ENCODE results near the gene GAB2.
"Not testable (repeated sequence)": the region's sequence is repeated elsewhere in the genome, so short reads cannot be mapped to it uniquely, and the experiment has no call there.

GAB2 gene

GRCh38 chr11:78361228-78361627 lies 56.4 kb downstream of the GAB2 start:
- DNase-seq: no peak

- no peak for DNase-seq
Measured at GRCh38 chr11:78359921-78360320, 57.7 kb downstream of the GAB2 start.

GRCh38 chr11:78357924-78358323 lies 59.7 kb downstream of the GAB2 start:
- DNase-seq: not testable (repeated sequence)

GRCh38 chr11:78357425-78357824 lies 60.2 kb downstream of the GAB2 start:
- not testable (repeated sequence) for DNase-seq

- not testable (repeated sequence) for DNase-seq
Measured at GRCh38 chr11:78355742-78356141, 61.9 kb downstream of the GAB2 start.

- DNase-seq: no peak
Measured at GRCh38 chr11:78355309-78355705, 62.3 kb downstream of the GAB2 start.

- no peak for DNase-seq
Measured at GRCh38 chr11:78354408-78355308, 63.0 kb downstream of the GAB2 start.

- no peak for DNase-seq
Measured at GRCh38 chr11:78351979-78352841, 65.4 kb downstream of the GAB2 start.

- no peak for DNase-seq
Measured at GRCh38 chr11:78351193-78351592, 66.4 kb downstream of the GAB2 start.

GRCh38 chr11:78350646-78351165 lies 66.9 kb downstream of the GAB2 start:
- no peak for DNase-seq

GRCh38 chr11:78350091-78350645 lies 67.5 kb downstream of the GAB2 start:
- DNase-seq: no peak

GRCh38 chr11:78349624-78350023 lies 68.0 kb downstream of the GAB2 start:
- no peak for DNase-seq

- DNase-seq: no peak
Measured at GRCh38 chr11:78349114-78349513, 68.5 kb downstream of the GAB2 start.

GRCh38 chr11:78347956-78348355 lies 69.7 kb downstream of the GAB2 start:
- DNase-seq: no peak

GRCh38 chr11:78346799-78347198 lies 70.8 kb downstream of the GAB2 start:
- DNase-seq: no peak

GRCh38 chr11:78345450-78345849 lies 72.2 kb downstream of the GAB2 start:
- DNase-seq: no peak

GRCh38 chr11:78344676-78345075 lies 72.9 kb downstream of the GAB2 start:
- DNase-seq: no peak

- DNase-seq: no peak
Measured at GRCh38 chr11:78344094-78344493, 73.5 kb downstream of the GAB2 start.

GRCh38 chr11:78343303-78343702 lies 74.3 kb downstream of the GAB2 start:
- DNase-seq: no peak

- no peak for DNase-seq
Measured at GRCh38 chr11:78341841-78342240, 75.8 kb downstream of the GAB2 start.

GRCh38 chr11:78340530-78340929 lies 77.1 kb downstream of the GAB2 start:
- no peak for DNase-seq

- DNase-seq: no peak
Measured at GRCh38 chr11:78339945-78340344, 77.7 kb downstream of the GAB2 start.

- no peak for DNase-seq
Measured at GRCh38 chr11:78339483-78339882, 78.1 kb downstream of the GAB2 start.
